GM12878 (cell line): ENCODE results near the gene ANO10. TPM values are rescaled to one million over a fixed set of nuclear protein-coding genes. Genes with fewer than 3 reads are reported as not detected.

Source experiments
- E4F1 ChIP-seq: fragments of 450-650 bp; IDR thresholded peaks from 2 replicates; pipeline ENCODE4 v1.6.1; 2018; ENCODE audit warnings: borderline replicate concordance, mild to moderate bottlenecking; ENCODE audit not compliant: partially characterized antibody
- IRF3 ChIP-seq: fragments of 450-650 bp; IDR thresholded peaks from 2 replicates; pipeline ENCODE4 v1.6.1; 2014; ENCODE audit warnings: mild to moderate bottlenecking
- MYB ChIP-seq: fragments of 150-350 bp; IDR thresholded peaks from 2 replicates; pipeline ENCODE4 v1.6.1; 2014; ENCODE audit warnings: mild to moderate bottlenecking, low read depth, low read length, borderline replicate concordance
- RELA ChIP-seq: fragments of 450-650 bp; IDR thresholded peaks from 2 replicates; pipeline ENCODE4 v1.8.0; 2014; ENCODE audit warnings: borderline replicate concordance; ENCODE audit not compliant: partially characterized antibody
- polyA plus RNA-seq, 11 experiments: library from polyadenylated mRNA; depleted of rRNA in 4 of 11; unstranded in 6 of 11; stranded (reverse) in 5 of 11; fragments of >200 nt; fragmentation: Nextera tagmentation in 4 of 11; fragmentation: Illumina TruSeq in 1 of 11; extraction: Ambion mirVana in 4 of 11; extraction: Trizol in 1 of 11; gene quantifications; 1 replicate in 1 of 11; 2 replicates in 10 of 11; pipeline versions ENCODE4 v1.2.1 to v1.2.3, GENCODE V29; 2011 to 2016; ENCODE audit warnings: inconsistent platforms in 2 of 11, missing spikeins in 2 of 11, low read depth in 1 of 11
- total RNA-seq, 4 experiments: library from RNA; depleted of rRNA in 3 of 4; stranded (reverse); fragments of >200 nt in 3 of 4; fragmentation: Illumina TruSeq in 1 of 4; extraction: Trizol in 1 of 4; gene quantifications; 2 replicates each; pipeline versions ENCODE4 v1.2.1 to v1.2.3, GENCODE V29; 2013 to 2021
- TF ChIP-seq, protein P1 (sequence below): IDR thresholded peaks from 2 replicates; pipeline ENCODE4 v1.6.1; 2012; ENCODE audit warnings: improper control_type of control experiment, low read depth, low read length; ENCODE audit not compliant: insufficient replicate concordance
- TF ChIP-seq, protein P2 (sequence below): IDR thresholded peaks from 2 replicates; pipeline ENCODE4 v1.6.1; 2011; ENCODE audit warnings: borderline replicate concordance, low read depth, mild to moderate bottlenecking, moderate library complexity, low read length; ENCODE audit not compliant: insufficient read depth, poor library complexity, severe bottlenecking

The ANO10 gene
- total and polyA plus RNA-seq, 10 of the 15 experiments (the other 5 are each of a cell fraction or from before 2014, with no cell fraction given): 0.29 to 21.9 (median 1.6) TPM

GRCh38 chr3:43394041-43394554, 227.7 kb downstream of the ANO10 start (continued):
- TF ChIP-seq, protein P1, sequence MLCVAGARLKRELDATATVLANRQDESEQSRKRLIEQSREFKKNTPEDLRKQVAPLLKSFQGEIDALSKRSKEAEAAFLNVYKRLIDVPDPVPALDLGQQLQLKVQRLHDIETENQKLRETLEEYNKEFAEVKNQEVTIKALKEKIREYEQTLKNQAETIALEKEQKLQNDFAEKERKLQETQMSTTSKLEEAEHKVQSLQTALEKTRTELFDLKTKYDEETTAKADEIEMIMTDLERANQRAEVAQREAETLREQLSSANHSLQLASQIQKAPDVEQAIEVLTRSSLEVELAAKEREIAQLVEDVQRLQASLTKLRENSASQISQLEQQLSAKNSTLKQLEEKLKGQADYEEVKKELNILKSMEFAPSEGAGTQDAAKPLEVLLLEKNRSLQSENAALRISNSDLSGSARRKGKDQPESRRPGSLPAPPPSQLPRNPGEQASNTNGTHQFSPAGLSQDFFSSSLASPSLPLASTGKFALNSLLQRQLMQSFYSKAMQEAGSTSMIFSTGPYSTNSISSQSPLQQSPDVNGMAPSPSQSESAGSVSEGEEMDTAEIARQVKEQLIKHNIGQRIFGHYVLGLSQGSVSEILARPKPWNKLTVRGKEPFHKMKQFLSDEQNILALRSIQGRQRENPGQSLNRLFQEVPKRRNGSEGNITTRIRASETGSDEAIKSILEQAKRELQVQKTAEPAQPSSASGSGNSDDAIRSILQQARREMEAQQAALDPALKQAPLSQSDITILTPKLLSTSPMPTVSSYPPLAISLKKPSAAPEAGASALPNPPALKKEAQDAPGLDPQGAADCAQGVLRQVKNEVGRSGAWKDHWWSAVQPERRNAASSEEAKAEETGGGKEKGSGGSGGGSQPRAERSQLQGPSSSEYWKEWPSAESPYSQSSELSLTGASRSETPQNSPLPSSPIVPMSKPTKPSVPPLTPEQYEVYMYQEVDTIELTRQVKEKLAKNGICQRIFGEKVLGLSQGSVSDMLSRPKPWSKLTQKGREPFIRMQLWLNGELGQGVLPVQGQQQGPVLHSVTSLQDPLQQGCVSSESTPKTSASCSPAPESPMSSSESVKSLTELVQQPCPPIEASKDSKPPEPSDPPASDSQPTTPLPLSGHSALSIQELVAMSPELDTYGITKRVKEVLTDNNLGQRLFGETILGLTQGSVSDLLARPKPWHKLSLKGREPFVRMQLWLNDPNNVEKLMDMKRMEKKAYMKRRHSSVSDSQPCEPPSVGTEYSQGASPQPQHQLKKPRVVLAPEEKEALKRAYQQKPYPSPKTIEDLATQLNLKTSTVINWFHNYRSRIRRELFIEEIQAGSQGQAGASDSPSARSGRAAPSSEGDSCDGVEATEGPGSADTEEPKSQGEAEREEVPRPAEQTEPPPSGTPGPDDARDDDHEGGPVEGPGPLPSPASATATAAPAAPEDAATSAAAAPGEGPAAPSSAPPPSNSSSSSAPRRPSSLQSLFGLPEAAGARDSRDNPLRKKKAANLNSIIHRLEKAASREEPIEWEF: no peak
- TF ChIP-seq IRF3 (no peak), RELA (no peak), MYB (no peak), E4F1 (no peak)
- TF ChIP-seq, protein P2, sequence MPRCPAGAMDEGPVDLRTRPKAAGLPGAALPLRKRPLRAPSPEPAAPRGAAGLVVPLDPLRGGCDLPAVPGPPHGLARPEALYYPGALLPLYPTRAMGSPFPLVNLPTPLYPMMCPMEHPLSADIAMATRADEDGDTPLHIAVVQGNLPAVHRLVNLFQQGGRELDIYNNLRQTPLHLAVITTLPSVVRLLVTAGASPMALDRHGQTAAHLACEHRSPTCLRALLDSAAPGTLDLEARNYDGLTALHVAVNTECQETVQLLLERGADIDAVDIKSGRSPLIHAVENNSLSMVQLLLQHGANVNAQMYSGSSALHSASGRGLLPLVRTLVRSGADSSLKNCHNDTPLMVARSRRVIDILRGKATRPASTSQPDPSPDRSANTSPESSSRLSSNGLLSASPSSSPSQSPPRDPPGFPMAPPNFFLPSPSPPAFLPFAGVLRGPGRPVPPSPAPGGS: no peak
